Measurements from ENCODE around the gene SELENON.

- TF ChIP-seq CTCF (IDR thresholded peaks at IDR 0.05): no peak
- no peak for TF ChIP-seq POLR2A (IDR thresholded peaks at IDR 0.05)
These were observed 6.4 kb downstream of the SELENON start for GRCh38 chr1:25806418-25806817.
